ENCODE measurements around the gene OSBPL8.

DNA sequence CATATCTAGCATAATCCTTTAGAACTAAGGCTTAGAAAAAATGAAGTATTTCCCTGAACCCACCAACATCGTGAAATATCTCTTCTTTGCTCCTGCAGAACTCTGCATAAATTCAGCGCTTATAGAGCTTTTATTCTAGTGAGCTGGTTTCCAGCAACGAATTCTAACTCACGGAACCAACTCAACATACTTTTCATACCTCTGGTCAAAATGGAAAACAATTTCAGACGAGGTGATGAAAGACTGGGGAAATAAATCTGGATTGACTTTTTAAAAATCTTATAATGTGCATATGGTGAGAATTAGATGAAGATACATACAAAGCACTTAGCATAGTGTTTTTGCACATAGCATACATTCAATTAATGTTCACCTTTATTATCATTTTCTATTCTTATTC lies 148.8 kb downstream of the OSBPL8 start:
- TF ChIP-seq POLR2A (IDR thresholded peaks at IDR 0.05; ENCODE audit: low read length) = no peak
- no peak for TF ChIP-seq GATA1 (IDR thresholded peaks at IDR 0.05; ENCODE audit: low read depth, low read length)
